GM18870 (cell line): ENCODE measurements around the gene SPATA32.

ENCODE experiments used
- ATAC-seq: cut with Tn5 transposase; IDR thresholded peaks from one replicate; pipeline ENCODE4 v1.9.1; 2021; ENCODE audit warnings: moderate library complexity; ENCODE audit not compliant: unreplicated experiment

Gene SPATA32

DNA sequence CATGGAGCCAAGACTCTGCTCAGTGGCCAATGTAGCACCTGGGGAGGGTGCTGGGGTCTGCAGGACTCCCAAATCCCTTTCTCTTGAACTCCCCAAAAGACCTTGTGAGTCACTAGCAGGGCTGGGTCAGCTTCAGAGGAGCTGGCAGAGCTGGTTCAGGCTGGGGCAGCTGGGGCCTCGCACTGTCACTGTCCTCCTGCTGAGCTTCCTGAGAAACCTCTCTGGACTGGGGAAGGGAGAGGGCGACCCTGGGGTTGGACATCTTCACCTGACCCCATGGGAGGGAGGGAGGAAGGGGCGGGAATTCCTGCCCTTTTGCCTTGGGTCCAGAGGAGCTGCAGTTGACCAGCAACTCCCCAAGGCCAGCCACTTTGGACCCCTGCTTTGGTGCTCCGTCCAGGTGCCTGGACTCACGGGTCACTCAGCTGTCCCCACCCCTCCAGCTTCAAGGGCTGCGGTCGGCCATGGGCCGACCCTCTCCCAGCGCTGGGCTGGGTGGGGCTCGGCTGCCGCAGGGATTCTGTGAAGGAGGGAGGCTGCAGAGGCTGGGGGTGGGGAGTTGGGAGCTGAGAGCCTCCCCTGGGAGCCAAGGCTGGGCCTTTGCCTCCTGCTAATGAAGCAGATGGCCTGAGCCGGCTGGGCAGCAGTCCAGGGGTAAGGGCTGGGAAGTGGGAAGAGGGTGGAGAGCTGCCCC lies 31.0 kb downstream of the SPATA32 start:
- no peak for ATAC-seq

- no peak for ATAC-seq
Observed at GRCh38 chr17:45230410-45230786, 31.5 kb downstream of the SPATA32 start.

DNA sequence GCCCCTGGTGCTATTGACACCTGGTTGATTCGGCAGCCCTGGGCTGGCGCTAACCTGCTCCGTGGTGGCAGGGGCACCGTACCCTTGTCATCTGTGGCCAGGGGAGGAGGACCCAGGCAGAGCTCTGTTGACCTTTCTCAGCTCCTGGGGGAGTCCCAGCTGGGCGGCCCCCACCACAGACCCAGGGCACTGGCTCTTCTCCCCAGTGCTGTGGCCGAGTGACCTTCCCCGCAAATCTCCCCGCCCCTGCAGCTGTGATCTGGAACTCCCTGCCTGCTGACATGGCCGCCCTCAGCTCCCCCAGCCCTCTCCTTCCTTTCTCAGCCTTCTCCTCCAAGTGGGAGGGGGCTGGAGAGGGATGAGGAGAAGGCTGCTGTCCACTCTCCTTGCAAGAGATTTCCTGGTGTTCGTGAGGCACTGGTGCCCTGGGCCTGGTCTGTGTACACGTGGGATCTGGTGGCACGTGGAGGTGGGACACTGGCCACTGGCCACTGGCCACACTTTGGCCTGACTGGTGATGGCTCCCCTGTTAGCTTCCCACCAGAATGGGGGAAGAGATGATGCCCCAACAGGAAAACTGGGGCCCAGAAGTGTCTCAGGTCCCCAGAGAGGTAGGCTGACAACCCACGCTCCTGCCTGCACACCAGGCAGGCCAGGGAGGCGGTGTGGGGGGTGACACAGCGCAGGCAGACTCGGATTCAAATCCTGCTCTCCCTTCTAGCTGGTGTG lies 32.0 kb downstream of the SPATA32 start:
- ATAC-seq, result no peak

GRCh38 chr17:45228763-45229539 lies 32.9 kb downstream of the SPATA32 start:
- peak; percentile 36 for ATAC-seq

DNA sequence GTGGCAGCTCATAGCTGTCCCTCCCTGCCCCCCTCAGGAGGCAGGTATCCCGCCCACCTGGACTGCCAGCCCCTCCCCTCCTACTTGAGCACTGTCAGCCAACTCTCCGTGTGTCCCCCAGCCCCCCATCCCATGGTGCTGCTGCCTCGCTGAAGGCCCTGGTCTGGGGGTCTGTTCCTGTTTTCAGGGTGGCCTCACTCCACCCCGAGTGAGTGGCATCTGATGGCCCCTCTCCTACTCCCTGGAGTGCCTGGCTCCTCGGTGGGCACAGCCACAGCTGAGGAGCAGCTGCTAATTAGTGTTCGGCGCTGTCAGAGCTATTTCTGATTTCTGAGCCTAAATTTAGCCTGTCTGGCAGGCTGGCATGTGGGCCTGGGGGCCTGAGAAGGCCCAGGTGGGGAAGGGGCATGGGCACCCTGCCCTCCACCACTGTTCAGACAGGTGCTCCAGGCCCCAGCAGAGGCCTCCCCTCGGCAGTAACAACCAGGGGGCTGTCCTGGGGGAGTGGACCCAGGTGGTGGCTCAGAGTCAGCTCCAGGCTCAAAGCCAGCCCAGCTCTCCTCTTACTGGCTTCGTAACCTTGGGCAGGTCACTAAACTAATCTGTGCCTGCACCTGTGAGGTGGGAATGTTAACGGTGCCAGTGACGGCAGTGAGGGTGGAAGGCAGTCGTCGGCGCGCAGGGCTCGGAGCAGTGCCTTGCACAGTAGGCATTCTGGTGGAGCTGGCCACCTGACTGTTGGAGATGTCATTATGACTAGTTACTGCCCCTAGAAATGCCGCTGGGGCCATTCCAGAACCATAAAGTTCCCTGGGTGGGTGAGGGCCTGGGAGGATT lies 33.8 kb downstream of the SPATA32 start:
- ATAC-seq, result no peak

GRCh38 chr17:45227101-45227925 lies 34.6 kb downstream of the SPATA32 start:
- no peak for ATAC-seq

DNA sequence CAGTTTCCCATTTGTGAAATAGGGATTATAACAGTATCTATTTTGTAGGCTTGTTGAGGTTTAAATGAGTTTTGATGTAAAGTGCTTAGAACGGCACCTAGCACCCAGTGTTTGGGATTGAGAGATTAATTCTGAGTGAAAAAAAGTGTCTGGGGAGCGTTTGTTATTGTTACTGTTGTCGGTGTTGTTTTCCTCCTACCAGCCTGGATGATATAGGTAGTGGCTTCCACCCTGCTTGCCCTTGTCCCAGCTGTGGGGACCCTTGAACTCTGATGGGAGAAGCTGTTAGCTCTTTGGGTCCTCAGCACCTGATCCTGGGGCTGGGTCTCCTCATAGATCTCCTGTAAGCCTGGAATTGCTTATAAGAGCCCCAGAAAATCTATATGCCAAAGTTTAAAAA lies 35.3 kb downstream of the SPATA32 start:
- no peak for ATAC-seq

GRCh38 chr17:45225964-45226530 lies 35.8 kb downstream of the SPATA32 start:
- ATAC-seq, result peak; percentile 35

DNA sequence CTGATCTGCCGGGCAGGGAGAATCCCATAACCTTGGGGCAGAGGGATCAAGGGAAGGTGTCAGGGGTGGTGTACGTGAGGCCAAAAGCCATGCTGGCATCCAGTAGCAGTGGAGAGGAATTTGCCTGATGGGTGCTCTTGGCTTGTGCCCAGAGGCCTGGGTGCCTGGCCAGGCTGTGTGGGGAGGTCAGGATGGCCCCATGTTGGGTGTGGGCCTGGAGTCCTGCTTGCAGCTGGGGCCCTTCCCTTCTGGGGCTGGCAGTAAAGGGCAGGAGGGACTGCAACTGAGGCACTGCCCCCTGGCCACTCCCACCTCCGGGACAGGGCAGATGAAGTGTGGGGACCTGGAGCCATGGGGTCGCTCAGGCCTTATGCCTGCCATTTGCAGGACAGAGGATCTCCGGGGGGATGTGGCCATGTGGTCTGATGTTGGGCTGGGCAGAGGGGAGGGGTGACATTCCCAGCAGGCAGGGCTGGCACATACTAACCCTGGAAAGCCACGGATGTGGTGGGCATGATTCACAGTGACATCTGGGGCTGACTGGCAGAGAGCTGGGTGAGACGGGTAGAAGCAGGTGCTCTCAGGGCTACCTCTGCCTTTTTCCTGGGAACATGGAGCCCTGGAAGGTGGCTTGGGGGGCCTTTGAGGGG lies 36.7 kb downstream of the SPATA32 start:
- ATAC-seq, result no peak

- no peak for ATAC-seq
Observed at GRCh38 chr17:45224671-45225050, 37.2 kb downstream of the SPATA32 start.

- ATAC-seq, result no peak
Observed at GRCh38 chr17:45223539-45224528, 38.1 kb downstream of the SPATA32 start.

DNA sequence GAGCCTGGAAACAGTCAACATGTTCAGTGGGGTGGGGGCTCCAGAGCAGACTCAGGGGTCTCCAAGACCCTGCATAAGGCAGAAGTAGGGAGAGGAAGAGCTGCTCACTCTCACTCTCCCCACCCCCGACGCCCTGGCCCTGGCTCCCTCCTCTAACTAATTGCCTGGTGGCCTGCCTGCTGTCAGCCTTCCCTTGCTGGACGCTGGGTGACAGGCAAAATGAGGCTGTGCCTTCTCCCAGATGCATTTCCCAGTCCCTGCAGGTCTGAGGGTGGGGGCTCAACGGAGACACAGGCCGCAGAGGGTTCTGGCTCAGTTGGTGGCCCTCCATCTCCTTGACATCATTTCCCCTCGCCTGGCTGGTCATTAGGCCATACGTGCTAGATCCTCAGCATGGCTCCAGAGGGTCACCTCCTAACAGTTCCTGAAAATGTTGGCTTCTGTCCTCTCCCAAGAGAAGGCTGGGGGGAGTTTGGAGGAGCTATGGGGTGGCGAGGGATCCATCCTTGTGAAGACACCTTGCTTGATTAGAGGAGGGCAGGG lies 38.8 kb downstream of the SPATA32 start:
- ATAC-seq, result no peak

DNA sequence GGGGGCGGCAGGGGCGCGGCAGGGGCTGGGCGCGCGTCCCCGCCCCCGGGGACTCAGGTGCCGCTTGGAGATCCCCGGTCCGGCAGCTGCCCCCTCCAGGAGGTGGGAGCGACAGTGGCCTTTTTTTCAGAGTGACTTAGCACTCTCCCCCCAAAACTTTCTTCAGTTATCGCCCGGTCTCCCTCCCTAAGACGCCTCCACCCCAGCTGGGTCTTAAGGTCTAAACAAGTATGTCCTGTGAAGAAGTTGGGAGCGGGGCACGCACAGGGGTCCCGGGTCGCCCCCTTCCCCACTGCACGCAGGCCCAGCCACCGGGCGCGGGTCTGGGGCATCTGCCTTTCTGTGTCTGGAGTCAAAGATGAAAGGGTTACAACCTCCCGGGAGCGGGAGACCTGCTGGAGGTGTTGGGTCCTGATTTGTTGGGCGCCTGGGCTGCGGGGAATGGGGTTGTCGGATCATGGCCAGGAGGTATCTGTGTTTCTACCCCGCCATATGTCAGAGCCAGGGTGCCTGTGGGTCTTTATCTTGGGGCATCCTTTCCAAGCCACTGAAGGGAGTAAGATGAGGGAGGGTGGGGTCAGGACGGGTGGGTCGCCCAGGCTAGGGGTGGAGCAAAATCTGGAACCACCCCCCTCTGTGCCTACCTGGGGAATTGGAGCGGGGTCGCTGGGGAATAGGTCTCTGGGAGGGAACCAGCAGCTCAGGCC lies 39.5 kb downstream of the SPATA32 start:
- ATAC-seq, result no peak

GRCh38 chr17:45222014-45222288 lies 39.9 kb downstream of the SPATA32 start:
- ATAC-seq, result no peak

DNA sequence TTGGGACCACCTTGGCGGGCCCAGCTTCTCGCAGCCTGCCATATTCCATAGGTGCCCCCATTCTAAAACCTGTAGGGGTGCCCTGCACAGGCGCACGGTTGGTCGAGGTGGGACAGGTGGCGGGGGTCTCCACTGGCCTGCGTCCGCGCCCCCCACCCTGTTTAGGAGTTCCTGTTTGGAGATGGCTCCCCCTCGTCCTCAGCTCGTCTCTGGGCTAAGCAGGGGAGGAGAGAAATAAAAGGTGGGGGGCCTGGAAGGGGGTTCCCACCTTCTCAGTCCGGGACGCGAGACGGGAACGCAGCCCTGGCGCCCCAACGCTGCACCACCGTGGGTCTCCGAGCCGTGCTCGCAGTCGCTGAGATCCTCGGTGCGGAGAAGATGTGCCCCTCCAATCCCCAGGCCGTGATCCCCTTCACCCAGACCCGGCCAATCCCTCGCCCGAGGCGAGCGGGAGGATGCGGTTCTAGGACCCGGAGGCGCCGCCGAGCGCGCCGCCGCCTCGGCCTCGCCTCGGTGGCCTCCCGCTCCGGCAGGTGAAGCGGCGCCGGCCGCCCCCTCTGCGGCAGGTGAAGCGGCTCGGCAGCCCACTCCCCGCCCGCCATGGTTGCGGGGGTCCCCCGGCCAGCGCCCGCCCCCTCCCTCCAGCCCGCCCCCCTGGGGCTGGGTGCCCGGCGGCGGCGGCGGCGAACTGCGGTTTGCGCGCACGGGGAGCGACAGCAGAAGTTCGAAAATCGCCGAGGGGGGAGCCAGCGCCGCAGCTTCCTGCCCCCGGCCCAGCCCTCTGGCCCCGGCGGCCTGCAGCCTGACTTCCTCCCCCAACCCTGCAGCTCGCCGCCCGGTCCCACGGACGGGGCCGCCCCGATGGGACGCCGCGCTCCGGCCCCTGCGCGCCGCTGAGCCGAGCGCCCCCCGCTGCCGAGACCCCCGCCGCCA lies 40.5 kb downstream of the SPATA32 start, which contains the start of gene FMNL1:
Gene FMNL1, plus strand, starts transcription at position 805 of the 933 bp plus-strand sequence. CDS start 240 bp downstream, outside the sequence.
- no peak for ATAC-seq

- no peak for ATAC-seq
Observed at GRCh38 chr17:45220079-45220478, 41.8 kb downstream of the SPATA32 start.
